HEK293 (cell line): ENCODE results near the gene ATF6B.

Experiments used
- CTCF ChIA-PET: fragments of 350-600 bp; formaldehyde crosslinking; extraction: SDS; loops from one replicate; lab custom pipeline; 2021; ENCODE audit warnings: antibody characterized with exemption; lab: Yijun Ruan, JAX
- POLR2A ChIA-PET: fragments of 300-600 bp; formaldehyde crosslinking; extraction: SDS; loops from one replicate; lab custom pipeline; 2020; ENCODE audit warnings: antibody characterized with exemption, inconsistent platforms; lab: Yijun Ruan, JAX
- H3K27ac ChIP-seq: fragments of 200-500 bp; sonication (Bioruptor generic); 2 replicates; pipeline ENCODE4 v1.5.1; 2014; ENCODE audit warnings: low read depth, low read length, control low read depth, inconsistent platforms; ENCODE audit errors: extremely low read depth
- H3K36me3 ChIP-seq, 2 experiments: fragments of 200-500 bp in 1 of 2; sonication (Bioruptor generic) in 1 of 2; 1 replicate in 1 of 2; 2 replicates in 1 of 2; pipeline ENCODE4 v1.5.1; 2014 to 2017; ENCODE audit warnings: inconsistent platforms in 2 of 2, low read length in 2 of 2; ENCODE audit not compliant: control insufficient read depth in 2 of 2, insufficient read depth in 1 of 2
- H3K4me1 ChIP-seq: fragments of 200-500 bp; sonication (Bioruptor generic); 2 replicates; pipeline ENCODE4 v1.5.1; 2014; ENCODE audit warnings: mild to moderate bottlenecking, low read length, inconsistent platforms; ENCODE audit not compliant: control insufficient read depth, insufficient read depth
- H3K4me3 ChIP-seq: 2 replicates; pipeline ENCODE4 v1.5.1; 2011; ENCODE audit warnings: low read depth, mild to moderate bottlenecking, control low read depth, low read length, moderate library complexity
- H3K9me3 ChIP-seq: fragments of 200-500 bp; sonication (Bioruptor generic); 2 replicates; pipeline ENCODE4 v1.5.1; 2014; ENCODE audit warnings: low read depth, low read length, inconsistent platforms; ENCODE audit not compliant: control insufficient read depth, insufficient read depth
- IKZF3 ChIP-seq: fragments of 450-650 bp; IDR thresholded peaks from 2 replicates; pipeline ENCODE4 v1.5.0; 2018; ENCODE audit warnings: missing biosample characterization, mild to moderate bottlenecking, missing genetic modification characterization, moderate library complexity
- KLF8 ChIP-seq: fragments of 450-650 bp; formaldehyde crosslinking; IDR thresholded peaks from 2 replicates; pipeline ENCODE4 v1.5.1; 2016; ENCODE audit warnings: missing biosample characterization, missing genetic modification characterization
- PRDM1 ChIP-seq: fragments of 450-650 bp; formaldehyde crosslinking; IDR thresholded peaks from 2 replicates; pipeline ENCODE4; 2016; ENCODE audit warnings: missing biosample characterization, missing genetic modification characterization
- ZBTB21 ChIP-seq: fragments of 450-650 bp; formaldehyde crosslinking; IDR thresholded peaks from 2 replicates; pipeline ENCODE4 v1.5.1; 2017; ENCODE audit warnings: missing biosample characterization, missing genetic modification characterization
- ZEB2 ChIP-seq: fragments of 450-650 bp; formaldehyde crosslinking; IDR thresholded peaks from 2 replicates; pipeline ENCODE4 v1.5.1; 2016; ENCODE audit warnings: missing biosample characterization, missing genetic modification characterization
- ZFHX2 ChIP-seq: fragments of 450-650 bp; formaldehyde crosslinking; conservative IDR thresholded peaks from 2 replicates; pipeline ENCODE4 v1.5.1; 2016; ENCODE audit warnings: missing biosample characterization, missing genetic modification characterization
- ZNF10 ChIP-seq: fragments of 450-650 bp; formaldehyde crosslinking; IDR thresholded peaks from 2 replicates; pipeline ENCODE4 v1.5.1; 2017; ENCODE audit warnings: missing biosample characterization, missing genetic modification characterization
- ZNF157 ChIP-seq: fragments of 450-650 bp; formaldehyde crosslinking; IDR thresholded peaks from 2 replicates; pipeline ENCODE4 v1.5.1; 2016; ENCODE audit warnings: missing biosample characterization, missing genetic modification characterization
- ZNF175 ChIP-seq: fragments of 450-650 bp; formaldehyde crosslinking; IDR thresholded peaks from 2 replicates; pipeline ENCODE4 v1.5.1; 2016; ENCODE audit warnings: missing biosample characterization, missing genetic modification characterization
- ZNF211 ChIP-seq: fragments of 450-650 bp; formaldehyde crosslinking; IDR thresholded peaks from 2 replicates; pipeline ENCODE4 v1.5.1; 2016; ENCODE audit warnings: low read depth, missing biosample characterization, missing genetic modification characterization
- ZNF239 ChIP-seq: fragments of 450-650 bp; formaldehyde crosslinking; IDR thresholded peaks from 2 replicates; pipeline ENCODE4 v1.5.1; 2016; ENCODE audit warnings: missing biosample characterization, missing genetic modification characterization
- ZNF311 ChIP-seq: fragments of 450-650 bp; formaldehyde crosslinking; IDR thresholded peaks from 2 replicates; pipeline ENCODE4 v1.5.1; 2017; ENCODE audit warnings: missing biosample characterization, missing genetic modification characterization, borderline replicate concordance
- ZNF394 ChIP-seq: fragments of 450-650 bp; formaldehyde crosslinking; IDR thresholded peaks from 2 replicates; pipeline ENCODE4 v1.5.1; 2016; ENCODE audit warnings: missing biosample characterization, missing genetic modification characterization, mild to moderate bottlenecking, moderate library complexity, borderline replicate concordance
- ZNF433 ChIP-seq: fragments of 450-650 bp; formaldehyde crosslinking; IDR thresholded peaks from 2 replicates; pipeline ENCODE4 v1.5.1; 2016; ENCODE audit warnings: missing biosample characterization, missing genetic modification characterization, low read depth
- ZNF549 ChIP-seq: fragments of 450-650 bp; IDR thresholded peaks from 2 replicates; pipeline ENCODE4 v1.5.1; 2018; ENCODE audit warnings: missing biosample characterization, missing genetic modification characterization, mild to moderate bottlenecking, inconsistent platforms, moderate library complexity
- ZNF596 ChIP-seq: fragments of 450-650 bp; IDR thresholded peaks from 2 replicates; pipeline ENCODE4 v1.5.0; 2018; ENCODE audit warnings: missing biosample characterization, mild to moderate bottlenecking, missing genetic modification characterization, moderate library complexity
- ZNF660 ChIP-seq: fragments of 450-650 bp; IDR thresholded peaks from 2 replicates; pipeline ENCODE4 v1.5.1; 2018; ENCODE audit warnings: missing biosample characterization, mild to moderate bottlenecking, missing genetic modification characterization
- TF ChIP-seq, protein P1 (sequence below): fragments of 450-650 bp; formaldehyde crosslinking; IDR thresholded peaks from 2 replicates; pipeline ENCODE4 v1.5.1; 2017; ENCODE audit warnings: missing biosample characterization, missing genetic modification characterization
- TF ChIP-seq, protein P2 (sequence below): fragments of 450-650 bp; formaldehyde crosslinking; IDR thresholded peaks from 2 replicates; pipeline ENCODE4 v1.5.1; 2016; ENCODE audit warnings: missing biosample characterization, missing genetic modification characterization
- TF ChIP-seq, protein P3 (sequence below): fragments of 450-650 bp; formaldehyde crosslinking; IDR thresholded peaks from 2 replicates; pipeline ENCODE4 v1.5.1; 2017; ENCODE audit warnings: missing biosample characterization, missing genetic modification characterization

ATF6B gene

DNA sequence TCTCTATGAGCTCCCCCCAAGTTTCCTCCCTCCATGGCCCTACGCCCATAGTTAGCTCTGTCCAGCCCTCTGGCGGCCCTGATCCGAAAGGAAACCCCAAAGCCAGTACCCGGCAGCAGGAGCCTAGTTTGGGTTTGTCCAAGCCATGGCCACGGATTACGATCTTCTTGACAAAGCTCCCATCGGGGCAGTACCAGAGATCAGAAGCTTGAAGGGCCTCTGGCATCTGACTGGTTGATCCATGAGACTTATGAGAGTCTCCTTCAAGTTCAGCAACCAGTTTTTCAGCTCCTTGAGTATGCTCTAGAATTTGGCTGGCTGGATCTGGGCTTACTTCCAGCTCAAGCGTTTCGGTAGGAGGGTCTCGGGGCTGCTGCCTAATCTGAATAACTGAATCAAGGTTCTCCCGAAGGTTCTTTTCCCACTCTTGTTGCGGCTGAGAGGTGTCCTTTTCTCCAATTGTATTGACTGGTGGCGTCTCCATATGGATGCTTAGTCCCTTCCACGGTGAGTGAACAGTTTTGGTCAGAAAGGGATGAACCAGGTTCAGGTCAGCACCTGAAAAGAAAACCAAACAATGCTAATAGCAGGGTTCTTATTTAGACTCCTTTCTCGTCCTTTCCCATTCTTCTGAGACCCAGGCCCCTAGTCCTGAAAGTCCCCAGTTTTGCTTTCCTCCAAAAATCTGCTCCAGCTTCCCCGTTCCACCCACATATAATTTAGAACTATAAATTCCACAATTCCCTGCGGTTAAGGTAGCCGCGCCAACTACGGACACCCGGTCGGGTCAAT, 1.4 kb upstream of the ATF6B start (continued):
- TF ChIP-seq ZNF394 (peak; percentile 10; the same call in 1 of the 2 replicates), ZFHX2 (tag by site-specific recombination) (peak; percentile 47), ZNF175 (tag by site-specific recombination) (no peak)
- TF ChIP-seq, protein P1, sequence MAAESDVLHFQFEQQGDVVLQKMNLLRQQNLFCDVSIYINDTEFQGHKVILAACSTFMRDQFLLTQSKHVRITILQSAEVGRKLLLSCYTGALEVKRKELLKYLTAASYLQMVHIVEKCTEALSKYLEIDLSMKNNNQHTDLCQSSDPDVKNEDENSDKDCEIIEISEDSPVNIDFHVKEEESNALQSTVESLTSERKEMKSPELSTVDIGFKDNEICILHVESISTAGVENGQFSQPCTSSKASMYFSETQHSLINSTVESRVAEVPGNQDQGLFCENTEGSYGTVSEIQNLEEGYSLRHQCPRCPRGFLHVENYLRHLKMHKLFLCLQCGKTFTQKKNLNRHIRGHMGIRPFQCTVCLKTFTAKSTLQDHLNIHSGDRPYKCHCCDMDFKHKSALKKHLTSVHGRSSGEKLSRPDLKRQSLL (tag by site-specific recombination) = peak; percentile 19; the same call in 1 of the 2 replicates

DNA sequence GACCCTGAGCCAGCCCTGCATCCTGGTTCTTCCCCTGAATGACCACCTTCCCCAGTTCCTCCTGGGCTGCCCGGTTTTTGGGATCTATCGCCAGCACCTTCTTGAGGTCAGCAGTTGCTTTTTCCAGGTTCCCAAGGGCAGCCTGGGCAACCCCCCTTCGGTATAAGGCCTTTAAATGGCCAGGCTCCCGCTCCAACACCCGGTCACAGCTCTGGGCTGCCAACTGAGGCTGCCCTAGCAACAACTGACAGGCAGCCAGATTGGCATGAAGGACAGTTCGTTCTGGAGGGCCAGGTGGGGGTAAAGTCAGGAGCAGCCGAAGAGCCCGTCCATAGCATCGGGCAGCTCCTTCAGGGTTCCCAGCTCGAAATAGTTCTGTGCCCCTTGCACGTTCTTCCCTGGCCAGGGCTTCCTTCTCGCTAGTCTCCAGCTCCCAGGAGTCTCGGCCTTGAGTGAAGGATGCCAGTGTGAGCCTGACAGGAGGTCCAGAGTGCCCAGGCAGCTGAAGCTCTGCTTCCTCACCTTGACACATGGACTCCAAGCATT, 778 bp upstream of the ATF6B start:
- TF ChIP-seq ZNF311 (tag by site-specific recombination) (no peak), ZEB2 (tag by site-specific recombination) (no peak), KLF8 (tag by site-specific recombination) (no peak), ZNF549 (tag by site-specific recombination) (no peak), ZNF157 (tag by site-specific recombination) (no peak), ZNF433 (tag by site-specific recombination) (no peak), ZNF596 (no peak), IKZF3 (no peak), ZNF10 (tag by site-specific recombination) (no peak), ZNF239 (tag by site-specific recombination) (no peak), ZNF660 (tag by site-specific recombination) (no peak), ZNF211 (no peak)
- TF ChIP-seq, protein P2, sequence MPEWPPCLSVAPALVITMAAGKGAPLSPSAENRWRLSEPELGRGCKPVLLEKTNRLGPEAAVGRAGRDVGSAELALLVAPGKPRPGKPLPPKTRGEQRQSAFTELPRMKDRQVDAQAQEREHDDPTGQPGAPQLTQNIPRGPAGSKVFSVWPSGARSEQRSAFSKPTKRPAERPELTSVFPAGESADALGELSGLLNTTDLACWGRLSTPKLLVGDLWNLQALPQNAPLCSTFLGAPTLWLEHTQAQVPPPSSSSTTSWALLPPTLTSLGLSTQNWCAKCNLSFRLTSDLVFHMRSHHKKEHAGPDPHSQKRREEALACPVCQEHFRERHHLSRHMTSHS (tag by site-specific recombination) = no peak
- TF ChIP-seq, protein P3, sequence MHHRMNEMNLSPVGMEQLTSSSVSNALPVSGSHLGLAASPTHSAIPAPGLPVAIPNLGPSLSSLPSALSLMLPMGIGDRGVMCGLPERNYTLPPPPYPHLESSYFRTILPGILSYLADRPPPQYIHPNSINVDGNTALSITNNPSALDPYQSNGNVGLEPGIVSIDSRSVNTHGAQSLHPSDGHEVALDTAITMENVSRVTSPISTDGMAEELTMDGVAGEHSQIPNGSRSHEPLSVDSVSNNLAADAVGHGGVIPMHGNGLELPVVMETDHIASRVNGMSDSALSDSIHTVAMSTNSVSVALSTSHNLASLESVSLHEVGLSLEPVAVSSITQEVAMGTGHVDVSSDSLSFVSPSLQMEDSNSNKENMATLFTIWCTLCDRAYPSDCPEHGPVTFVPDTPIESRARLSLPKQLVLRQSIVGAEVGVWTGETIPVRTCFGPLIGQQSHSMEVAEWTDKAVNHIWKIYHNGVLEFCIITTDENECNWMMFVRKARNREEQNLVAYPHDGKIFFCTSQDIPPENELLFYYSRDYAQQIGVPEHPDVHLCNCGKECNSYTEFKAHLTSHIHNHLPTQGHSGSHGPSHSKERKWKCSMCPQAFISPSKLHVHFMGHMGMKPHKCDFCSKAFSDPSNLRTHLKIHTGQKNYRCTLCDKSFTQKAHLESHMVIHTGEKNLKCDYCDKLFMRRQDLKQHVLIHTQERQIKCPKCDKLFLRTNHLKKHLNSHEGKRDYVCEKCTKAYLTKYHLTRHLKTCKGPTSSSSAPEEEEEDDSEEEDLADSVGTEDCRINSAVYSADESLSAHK = no peak
- H3K9me3 ChIP-seq = no peaks in the 10 kb centered on the region
- peaks cover 13% of the 10 kb centered on the region for H3K4me1 ChIP-seq
- H3K27ac ChIP-seq = peak overlapping the region; percentile 16; the same call in 1 of the 2 replicates
- H3K4me3 ChIP-seq = no peak overlapping the region
- ChIA-PET CTCF (interaction anchor here (0.6 to 5.6 kb wide), 9 partner anchors 11 to 81 kb away, joined by 3 to 65 read pairs (median 5); no protein-coding TSS in a partner anchor), POLR2A (interaction anchor here (0.7 to 4.2 kb wide), 22 partner anchors 10 to 844 kb away, joined by 3 to 38 read pairs (median 6); partner anchors contain the start of genes AGPAT1, DDX39B, EGFL8 and HSPA1B)
- peaks cover 14 to 26% of the 10 kb centered on the region in 2 experiments; a peak in 2 of 3 replicates for H3K36me3 ChIP-seq

DNA sequence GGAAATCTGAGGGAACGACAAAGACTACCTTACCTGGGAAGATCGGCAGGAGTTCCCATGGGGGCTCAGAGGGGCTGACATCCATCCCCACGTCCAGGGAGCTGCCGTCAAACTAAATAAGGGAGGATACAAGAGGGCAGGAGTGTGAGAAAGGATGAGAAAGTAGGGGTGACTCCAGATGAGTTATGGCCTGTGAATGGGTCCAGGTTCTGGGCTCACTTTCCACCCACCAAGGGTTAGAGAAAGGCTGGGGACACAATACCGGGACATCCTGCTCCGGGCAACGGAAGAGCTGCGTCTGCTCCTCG, 683 bp downstream of the ATF6B start:
- Histone ChIP-seq H3K27ac (peak overlapping the region; percentile 84; the same call in 1 of the 2 replicates), H3K4me1 (peaks cover 13% of the 10 kb centered on the region), H3K9me3 (no peaks in the 10 kb centered on the region), H3K36me3 (peaks cover 28 to 38% of the 10 kb centered on the region in 2 experiments; a peak in 2 of 3 replicates), H3K4me3 (peak overlapping the region; percentile 80)
- ChIA-PET POLR2A (interaction anchor here (1.1 to 4.2 kb wide), 11 partner anchors 16 to 845 kb away, joined by 3 to 38 read pairs (median 7); partner anchors contain the start of genes EGFL8, HSPA1B, PBX2 and PRRT1), CTCF (interaction anchor here (0.6 to 5.6 kb wide), 5 partner anchors 9 to 859 kb away, joined by 3 to 65 read pairs (median 5); no protein-coding TSS in a partner anchor)
- peak; percentile 51 for TF ChIP-seq PRDM1
- no peak for TF ChIP-seq ZBTB21 (tag by site-specific recombination)
